Superior temporal gyrus (tissue), 1 donor: ENCODE results near the gene NEO1.

ENCODE experiments used
- DNase-seq: peaks from one replicate; pipeline ENCODE4 v3.0.0-alpha.2; 2016; ENCODE audit errors: extremely low spot score

The NEO1 gene

DNA sequence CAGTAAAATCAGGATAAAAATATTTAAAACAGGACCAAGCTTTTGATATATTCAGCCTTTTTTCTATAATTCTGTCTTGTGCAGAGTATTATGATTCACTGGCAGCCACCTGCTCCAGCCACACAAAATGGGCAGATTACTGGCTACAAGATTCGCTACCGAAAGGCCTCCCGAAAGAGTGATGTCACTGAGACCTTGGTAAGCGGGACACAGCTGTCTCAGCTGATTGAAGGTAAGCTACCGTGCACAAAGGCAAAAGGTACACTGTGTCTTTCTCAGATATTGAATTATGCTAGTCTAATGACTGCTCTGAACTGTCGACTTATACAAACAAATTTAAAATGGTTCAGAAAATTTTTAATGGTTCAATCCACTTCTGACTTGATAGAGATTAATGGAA is 202.3 kb downstream of the NEO1 start:
- DNase-seq, result no peak

DNA sequence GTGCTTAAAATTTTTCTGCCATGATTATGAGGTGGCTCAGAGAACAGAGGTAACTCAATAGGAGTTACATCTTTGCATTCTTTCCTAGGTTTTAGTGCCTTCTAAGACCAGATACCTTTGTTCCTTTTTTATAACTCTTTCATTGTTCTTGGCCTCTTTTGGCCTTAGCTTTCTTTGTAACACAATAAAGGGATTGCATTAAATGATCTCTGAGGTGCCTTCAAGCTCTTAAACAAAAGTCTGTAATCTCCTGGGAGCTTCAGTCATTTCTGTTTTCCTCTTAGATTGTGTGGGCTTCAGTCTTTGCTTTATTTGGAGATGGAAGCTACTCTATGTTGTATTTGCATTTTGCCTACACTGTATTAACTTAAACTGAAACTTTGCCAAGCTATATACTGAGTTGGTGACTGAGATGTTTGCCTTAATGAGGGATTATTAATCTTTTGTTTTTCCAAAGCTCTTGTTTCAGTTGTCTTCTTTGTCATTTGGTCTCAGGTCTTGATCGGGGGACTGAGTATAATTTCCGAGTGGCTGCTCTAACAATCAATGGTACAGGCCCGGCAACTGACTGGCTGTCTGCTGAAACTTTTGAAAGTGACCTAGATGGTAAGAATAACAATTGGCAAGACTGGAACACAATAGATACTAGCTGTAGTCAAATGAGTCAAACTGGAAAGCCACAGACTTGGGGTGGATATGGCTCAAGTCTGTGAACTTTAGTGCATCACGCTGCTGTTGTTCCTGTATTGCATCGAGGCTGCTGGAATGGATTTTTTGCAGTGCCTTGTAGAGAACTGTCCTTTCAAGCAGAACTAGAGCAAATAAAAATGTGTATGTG is 206.2 kb downstream of the NEO1 start:
- no peak for DNase-seq

DNA sequence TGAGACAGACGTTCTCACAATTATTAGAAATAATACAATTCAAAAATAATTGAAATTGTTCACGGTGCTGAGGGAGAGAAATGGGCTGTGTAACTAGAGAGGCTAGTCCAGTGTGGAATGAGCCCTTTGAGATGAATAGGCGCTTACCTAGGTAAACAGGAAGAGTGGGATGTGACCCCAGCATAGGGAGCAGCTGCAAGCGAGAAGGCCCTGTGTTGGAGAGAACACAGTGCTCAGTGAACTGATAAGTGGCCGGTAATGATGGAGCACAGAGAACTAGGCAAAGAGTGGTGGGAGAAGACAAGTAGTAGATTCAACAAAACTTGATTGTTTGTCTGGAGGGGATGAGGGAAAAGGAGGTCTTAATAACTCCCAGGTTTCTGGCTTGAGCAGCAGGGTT is 212.6 kb downstream of the NEO1 start:
- no peak for DNase-seq

GRCh38 chr15:73265536-73266153 is 213.4 kb downstream of the NEO1 start:
- peak; percentile 30 for DNase-seq

- no peak for DNase-seq
Measured at GRCh38 chr15:73268457-73268856, 216.2 kb downstream of the NEO1 start.

DNA sequence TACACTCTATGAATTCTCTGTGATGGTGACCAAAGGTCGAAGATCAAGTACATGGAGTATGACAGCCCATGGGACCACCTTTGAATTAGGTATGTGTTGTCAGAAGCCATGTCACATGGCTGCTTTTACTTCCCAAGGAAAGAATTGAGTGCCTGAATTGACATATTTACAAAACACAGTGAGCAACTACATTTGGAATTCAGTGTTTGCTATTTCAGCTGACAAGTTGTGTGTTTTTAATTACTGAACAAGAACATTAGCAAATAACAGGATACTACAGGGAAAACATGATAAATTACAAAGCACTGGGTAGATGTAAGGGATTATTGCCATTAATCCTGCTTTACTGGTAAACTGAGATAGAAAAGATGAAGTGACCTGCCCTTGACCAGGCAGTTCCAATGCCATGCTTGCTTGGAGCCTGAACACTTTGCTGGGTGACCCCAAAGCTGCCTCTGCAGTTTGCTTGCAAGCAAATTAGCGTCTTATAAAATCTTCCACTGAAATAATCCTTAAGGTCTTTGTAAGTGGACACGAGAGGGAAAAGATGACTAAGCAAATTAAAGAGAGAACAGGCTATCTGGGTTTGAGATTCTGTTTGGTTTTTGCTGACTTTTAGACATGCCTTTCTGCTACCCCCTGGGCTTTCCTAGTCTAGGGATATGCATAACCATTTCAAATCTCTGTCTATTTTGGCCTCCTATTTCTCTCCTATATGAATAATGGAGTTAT is 218.3 kb downstream of the NEO1 start:
- DNase-seq, result no peak

DNA sequence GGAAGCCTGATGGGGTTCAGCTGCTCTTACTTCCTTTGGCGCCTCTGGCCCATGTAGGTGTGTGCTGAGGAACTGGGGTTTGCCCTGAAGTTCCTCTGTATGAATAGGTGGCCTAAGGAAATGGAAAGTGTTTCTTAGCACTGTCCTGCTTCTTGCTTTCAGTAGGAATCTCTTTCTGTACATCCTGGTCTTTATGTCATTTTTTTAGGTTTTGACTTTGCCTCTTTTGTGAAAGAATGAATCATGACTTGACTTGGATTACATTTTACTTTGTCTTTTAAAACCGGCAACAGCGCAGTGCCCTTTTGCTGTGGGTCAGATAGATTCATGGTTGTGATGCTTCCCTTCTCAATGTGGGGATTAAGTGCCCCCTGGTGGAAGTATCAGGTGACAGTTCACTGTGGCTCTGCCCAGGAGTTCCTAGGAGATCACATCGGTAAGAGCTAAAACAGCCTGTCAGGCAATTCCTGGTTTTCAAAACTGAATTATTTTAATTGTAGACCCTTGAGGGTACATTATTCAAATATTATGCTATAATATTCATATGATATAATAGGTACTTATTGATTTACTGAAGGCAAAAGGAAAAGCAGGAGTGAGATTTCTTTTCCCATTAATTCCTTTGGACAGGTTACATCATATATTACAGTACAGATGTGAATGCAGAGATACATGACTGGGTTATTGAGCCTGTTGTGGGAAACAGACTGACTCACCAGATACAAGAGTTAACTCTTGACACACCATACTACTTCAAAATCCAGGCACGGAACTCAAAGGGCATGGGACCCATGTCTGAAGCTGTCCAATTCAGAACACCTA is 221.1 kb downstream of the NEO1 start:
- peak; percentile 91 for DNase-seq

DNA sequence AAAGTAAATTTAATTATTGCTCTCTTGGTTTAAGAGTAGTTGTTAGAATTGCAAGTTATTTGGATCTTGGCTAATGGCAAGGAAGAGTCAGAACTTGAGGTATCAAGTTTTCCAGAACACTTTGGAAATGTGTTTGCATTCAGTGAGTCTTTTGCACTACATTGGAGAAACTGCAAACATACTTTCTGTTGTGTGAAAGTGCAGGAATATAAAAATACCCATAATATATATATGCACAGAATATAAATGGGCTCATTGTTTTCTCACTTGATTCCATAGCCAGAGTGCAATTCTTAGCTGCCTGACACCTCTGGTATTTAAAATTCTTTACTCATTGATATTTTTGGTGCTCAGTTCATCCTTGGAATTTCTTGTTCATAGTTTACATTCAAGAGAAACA is 223.6 kb downstream of the NEO1 start:
- no peak for DNase-seq

- no peak for DNase-seq
Measured at GRCh38 chr15:73282567-73283365, 230.5 kb downstream of the NEO1 start.

GRCh38 chr15:73283366-73283962 is 231.2 kb downstream of the NEO1 start:
- no peak for DNase-seq

DNA sequence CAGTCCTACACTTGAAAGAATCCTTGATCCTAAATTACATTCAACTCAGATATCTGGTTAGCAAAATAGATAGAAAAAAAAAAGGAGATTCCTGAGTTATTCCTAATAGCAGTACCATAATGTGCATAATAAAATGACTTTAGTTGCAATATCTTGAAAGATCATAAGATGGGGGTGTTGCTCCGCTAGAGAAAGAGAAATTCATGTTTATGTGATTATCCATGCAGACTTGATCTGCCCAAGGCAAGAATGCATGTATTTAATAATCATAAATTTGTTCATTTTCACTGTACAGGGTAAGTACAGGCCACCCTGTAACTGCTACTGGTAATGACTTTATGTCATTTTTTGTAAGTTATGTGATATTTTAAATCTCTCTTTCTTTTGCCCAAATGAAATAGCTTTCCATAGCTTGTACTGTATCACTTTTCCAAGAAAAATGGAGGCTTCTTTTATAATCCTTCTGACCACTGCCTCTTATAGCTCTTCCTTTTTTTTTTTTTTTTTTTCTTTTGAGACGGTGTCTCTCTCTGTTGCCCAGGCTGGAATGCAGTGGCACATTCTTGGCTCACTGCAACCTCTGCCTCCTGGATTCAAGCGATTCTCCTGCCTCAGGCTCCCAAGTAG is 231.9 kb downstream of the NEO1 start:
- DNase-seq, result peak; percentile 26

DNA sequence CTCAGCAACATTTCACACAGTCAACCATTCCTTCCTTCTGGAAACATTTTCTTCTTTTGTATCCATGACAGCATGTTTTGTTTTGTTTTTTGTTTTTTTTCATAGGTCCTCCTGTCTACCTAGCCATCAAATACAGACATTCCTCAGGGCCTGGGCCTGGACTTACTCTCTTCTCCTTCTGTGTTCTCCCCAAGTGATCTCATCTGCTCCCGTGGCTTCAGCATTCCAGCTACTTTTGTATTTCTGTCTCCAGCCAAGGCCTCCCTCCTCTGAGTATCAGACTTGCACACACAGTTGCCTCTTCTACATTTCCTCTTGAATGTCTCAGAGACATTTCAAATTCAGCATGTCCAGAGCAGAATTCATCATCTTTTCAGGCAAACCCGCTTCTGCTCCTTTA is 234.0 kb downstream of the NEO1 start:
- DNase-seq, result no peak

DNA sequence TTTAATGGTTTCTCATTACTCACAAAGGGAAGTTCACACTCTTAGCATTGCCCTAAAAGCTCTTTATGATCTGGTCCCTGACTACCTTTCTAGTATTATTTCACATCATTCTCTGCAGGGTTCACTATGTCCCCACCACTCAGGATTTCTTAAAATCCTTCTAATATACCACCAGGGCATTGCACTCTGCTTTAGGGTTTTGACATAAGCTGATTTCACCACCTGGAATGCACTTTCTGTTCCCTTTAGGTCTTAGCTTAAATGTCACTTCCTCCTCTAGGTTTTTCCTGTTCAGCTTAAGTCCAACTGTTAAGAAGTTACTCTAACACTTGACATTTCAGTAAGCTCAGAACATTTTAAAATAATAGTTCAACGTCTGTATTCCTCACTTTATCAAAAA is 234.8 kb downstream of the NEO1 start:
- DNase-seq, result no peak

DNA sequence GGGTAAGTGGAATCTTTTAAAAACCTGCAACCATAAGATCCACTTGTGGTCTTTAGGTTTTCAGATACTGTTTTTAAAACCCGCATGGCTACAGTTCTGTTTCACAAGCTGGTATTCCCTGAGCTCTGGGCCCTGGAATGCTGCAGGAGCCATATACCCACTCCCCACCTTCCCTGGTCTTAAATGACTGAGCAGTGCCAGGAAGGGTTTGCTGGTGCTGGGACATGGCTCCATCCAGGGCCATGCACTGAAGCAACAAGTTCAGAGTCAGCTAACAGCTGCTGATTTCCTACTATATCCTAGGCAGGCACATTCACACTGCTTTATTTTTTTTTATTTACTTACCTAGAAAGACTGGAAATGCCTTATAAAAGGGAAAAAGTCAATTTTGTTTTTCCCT is 239.2 kb downstream of the NEO1 start:
- no peak for DNase-seq

- no peak for DNase-seq
Measured at GRCh38 chr15:73293773-73294172, 241.5 kb downstream of the NEO1 start.

GRCh38 chr15:73295630-73296286 is 243.5 kb downstream of the NEO1 start:
- DNase-seq, result no peak

DNA sequence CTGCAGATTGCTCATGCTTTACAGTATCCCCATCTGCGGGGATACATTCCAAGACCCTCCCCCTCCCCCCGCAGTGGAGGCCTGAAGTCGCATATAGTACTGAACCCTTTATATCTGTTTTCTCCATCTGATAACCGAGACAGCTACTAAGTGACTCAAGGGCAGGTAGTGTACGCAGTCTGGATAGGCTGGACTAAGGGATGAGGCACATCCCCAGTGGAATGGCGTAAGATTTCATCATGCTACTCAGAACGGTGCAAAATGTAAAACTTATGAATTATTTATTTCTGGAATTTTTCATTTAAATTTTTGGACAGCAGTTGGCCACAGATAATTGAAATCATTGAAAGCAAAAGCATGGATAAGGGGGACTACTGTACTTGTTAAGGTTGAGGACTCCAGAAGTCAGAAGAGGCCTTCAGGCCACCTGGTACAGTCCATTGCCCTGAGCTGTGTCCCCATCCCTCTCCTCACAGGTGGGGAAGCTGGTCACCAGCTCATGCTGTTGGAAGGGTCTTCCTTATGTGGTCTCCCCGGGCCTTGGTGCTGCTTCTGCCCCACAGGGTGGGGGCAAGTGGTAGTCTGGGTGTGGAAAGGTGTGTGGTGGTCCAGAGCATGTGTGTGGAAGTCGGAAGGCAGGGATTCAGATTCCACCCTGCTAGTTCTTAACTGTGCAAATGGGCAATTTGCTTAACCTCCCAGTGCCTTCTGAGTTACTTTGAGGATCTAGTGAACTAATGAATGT is 244.5 kb downstream of the NEO1 start:
- DNase-seq, result no peak

DNA sequence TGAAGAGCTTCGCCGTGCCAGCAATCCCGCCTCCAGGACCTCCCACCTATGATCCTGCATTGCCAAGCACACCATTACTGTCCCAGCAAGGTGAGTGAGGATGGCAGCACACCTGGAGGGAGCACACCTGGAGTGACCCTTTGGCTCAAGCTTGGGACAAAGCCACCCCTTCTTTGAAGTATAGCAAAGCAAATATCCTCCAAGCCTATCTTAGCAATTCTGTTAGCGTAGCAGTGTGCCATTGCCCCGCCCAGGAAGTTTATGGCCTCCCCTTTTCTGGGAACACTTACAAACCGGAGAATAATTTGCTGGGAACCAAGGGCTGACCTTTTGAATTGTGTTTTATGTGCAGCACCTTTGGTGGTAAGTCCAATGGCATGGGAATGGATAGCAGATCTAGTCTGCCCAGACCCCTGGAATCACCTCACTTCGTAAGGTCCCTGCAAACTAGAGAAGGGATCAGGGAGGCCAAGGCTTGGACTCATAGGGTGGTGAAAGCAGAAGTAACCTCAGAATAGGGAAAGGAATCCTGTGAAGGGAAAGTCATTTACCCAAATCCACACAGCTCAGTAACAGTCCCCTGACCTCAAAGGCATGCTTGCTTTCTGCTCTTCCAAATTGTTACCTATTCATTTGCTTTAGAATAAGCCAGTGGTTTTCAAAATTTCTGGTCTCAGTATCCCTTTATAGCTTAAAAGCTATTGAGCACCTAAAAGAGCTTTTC is 246.4 kb downstream of the NEO1 start:
- DNase-seq, result no peak
